Effector memory CD4-positive, alpha-beta T cell (primary cell): ENCODE data around the gene LEP.

Experiments used
- DNase-seq, 3 donors: peaks; one replicate each; pipeline ENCODE4 v3.0.0-alpha.2; 2020
- H3K27ac ChIP-seq: 2 replicates; pipeline ENCODE4 v1.7.0; 2013; ENCODE audit warnings: mild to moderate bottlenecking, low read length, moderate library complexity; ENCODE audit not compliant: insufficient read depth, poor library complexity, severe bottlenecking
- H3K27me3 ChIP-seq: replicated peaks from 2 replicates; pipeline ENCODE4 v1.7.0; 2013; ENCODE audit warnings: mild to moderate bottlenecking, low read length; ENCODE audit not compliant: insufficient read depth, control insufficient read depth, poor library complexity, severe bottlenecking
- H3K36me3 ChIP-seq: 2 replicates; pipeline ENCODE4 v1.7.0; 2013; ENCODE audit warnings: mild to moderate bottlenecking, low read length, moderate library complexity; ENCODE audit not compliant: control insufficient read depth, insufficient read depth
- H3K4me1 ChIP-seq: 2 replicates; pipeline ENCODE4 v1.7.0; 2013; ENCODE audit warnings: low read length, mild to moderate bottlenecking; ENCODE audit not compliant: control insufficient read depth, insufficient read depth, poor library complexity, severe bottlenecking
- H3K4me3 ChIP-seq: 2 replicates; pipeline ENCODE4 v1.7.0; 2013; ENCODE audit warnings: low read length, low read depth, mild to moderate bottlenecking; ENCODE audit not compliant: insufficient read depth, poor library complexity, severe bottlenecking
- H3K9me3 ChIP-seq: 2 replicates; pipeline ENCODE4 v1.7.0; 2013; ENCODE audit warnings: mild to moderate bottlenecking, low read length, moderate library complexity; ENCODE audit not compliant: control insufficient read depth

The LEP gene

DNA sequence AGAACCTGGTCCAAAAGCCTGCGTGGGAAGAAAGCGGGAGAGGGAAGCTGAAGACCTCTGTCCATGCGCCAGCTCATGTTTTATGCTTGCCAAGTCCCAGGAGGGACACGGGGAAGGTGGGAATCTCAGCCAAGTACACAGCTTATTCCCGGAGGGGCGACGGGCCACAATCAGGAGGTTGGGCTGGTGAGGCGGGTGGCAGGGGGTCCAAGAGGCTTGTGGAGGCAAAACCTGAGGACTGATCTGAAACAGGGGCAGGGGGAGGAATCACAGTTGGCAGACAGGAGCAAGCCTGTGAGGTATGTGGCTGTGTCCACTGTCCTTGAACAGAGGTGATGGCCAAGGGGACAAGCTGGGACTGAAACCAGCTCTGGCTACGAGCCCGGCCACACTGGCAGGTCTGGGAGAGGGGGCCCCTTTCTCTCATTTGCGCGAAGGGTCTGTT, 38.0 kb upstream of the LEP start:
- Histone ChIP-seq H3K27ac (no peak overlapping the region), H3K36me3 (no peaks in the 10 kb centered on the region), H3K9me3 (no peaks in the 10 kb centered on the region), H3K4me3 (no peak overlapping the region), H3K4me1 (peaks cover 4% of the 10 kb centered on the region), H3K27me3 (peaks cover 24% of the 10 kb centered on the region)
- DNase-seq = no peak

DNA sequence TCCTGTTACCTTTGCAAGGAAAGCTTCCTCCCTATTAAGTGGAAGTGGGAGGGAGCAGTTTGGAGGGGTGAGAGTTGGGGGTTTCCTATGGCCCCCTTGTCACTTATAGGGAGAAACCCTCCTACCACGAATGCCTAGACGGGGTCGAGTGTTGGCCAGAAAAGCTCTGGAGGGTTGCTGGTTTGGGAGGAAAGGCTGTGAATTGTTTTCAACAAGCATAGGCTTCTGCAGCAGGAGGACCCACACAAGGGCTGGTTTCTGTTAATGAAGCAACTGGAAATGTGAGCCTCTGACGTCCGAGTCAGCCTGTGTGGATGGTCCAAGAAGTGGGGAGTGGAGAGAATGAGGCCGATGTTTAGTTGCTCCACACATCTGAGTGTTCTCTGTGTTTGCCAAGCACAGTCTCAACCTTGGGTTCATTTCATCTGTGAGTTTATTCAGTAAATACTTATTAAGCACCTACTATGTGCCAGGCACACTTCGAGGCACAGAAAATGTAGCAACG, 37.3 kb upstream of the LEP start:
- no peak overlapping the region for H3K27ac ChIP-seq
- no peak overlapping the region for H3K4me3 ChIP-seq
- H3K9me3 ChIP-seq = no peaks in the 10 kb centered on the region
- peaks cover 4% of the 10 kb centered on the region for H3K4me1 ChIP-seq
- DNase-seq = no peak
- peaks cover 24% of the 10 kb centered on the region for H3K27me3 ChIP-seq
- H3K36me3 ChIP-seq = no peaks in the 10 kb centered on the region

DNA sequence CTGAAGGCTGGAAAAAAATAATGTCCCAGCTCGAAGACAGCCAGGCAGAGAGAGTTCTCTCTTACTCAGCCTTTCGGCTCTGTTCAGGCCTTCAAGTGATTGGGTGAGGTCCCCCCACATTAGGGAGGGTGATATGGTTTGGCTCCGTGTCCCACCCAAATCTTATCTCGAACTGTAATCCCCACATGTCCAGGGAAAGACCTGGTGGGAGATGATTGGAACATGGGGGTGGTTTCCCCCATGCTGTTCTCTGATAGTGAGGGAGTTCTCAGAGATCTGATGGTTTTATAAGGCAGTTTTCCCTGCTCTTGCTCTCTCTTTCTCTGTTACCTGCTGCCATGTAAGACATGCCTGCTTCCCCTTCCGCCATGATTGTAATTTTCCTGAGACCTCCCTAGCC, 36.6 kb upstream of the LEP start:
- peaks cover 24% of the 10 kb centered on the region for H3K27me3 ChIP-seq
- H3K4me3 ChIP-seq = no peak overlapping the region
- no peak overlapping the region for H3K27ac ChIP-seq
- no peaks in the 10 kb centered on the region for H3K36me3 ChIP-seq
- H3K4me1 ChIP-seq = peaks cover 4% of the 10 kb centered on the region
- no peak for DNase-seq
- H3K9me3 ChIP-seq = no peaks in the 10 kb centered on the region

DNA sequence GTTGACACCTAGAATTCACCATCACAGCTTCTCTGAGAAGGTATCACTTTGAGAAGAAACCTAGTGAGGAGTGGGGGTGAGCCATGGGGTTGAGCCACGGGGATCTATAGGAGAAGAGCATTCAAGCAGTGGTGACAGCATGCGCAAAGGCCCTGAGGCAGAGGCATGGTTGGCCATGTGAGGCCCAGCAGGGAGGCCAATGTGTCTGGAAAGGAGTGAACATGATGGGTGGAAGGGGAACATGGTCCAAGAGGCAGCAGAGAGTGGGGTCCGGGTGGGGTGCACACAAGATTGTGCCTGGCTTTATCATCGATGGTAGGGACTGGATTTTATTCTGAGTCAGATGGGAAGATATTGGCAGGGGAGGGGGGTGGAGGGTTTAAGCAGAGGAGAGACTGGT, 36.0 kb upstream of the LEP start:
- no peaks in the 10 kb centered on the region for H3K9me3 ChIP-seq
- DNase-seq = no peak
- no peak overlapping the region for H3K27ac ChIP-seq
- H3K4me1 ChIP-seq = peaks cover 4% of the 10 kb centered on the region
- H3K27me3 ChIP-seq = peaks cover 24% of the 10 kb centered on the region
- no peak overlapping the region for H3K4me3 ChIP-seq
- no peaks in the 10 kb centered on the region for H3K36me3 ChIP-seq

DNA sequence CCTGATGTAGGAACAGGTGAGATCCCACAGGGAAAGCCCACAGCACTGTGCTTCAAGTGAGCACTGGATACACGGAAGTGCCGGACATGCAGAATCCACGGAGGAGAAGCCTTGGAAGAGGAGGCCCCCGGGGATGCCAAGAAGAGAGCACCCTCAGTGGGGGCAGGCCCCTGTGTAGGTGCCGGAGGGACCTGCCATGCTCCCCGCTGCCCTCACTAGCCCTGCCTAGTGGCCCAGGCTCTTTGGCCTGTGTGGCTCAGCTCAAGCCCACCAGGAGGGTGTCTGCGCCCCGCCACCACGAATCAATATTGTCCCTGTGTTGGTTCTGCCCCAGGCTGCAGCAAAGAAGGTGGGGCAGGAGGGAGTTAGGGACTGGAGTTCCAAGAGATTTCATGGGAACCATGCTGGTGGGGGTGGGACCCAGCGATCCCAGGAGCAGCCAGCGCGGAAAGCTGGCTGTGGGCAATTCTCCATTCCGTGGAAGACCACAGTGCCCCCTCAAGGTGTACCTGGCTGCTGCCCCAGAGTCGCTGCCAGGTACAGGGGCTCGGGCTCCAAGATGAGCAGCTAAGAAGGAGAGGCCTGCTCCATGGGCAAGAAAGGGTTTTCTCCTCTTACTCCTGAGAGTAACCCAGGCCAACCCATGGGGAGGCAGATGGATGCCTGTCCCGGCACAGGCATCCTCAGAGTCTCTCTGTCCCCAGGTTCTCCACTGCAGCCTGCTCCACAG, 34.9 kb upstream of the LEP start:
- H3K9me3 ChIP-seq = no peaks in the 10 kb centered on the region
- H3K4me1 ChIP-seq = peaks cover 4% of the 10 kb centered on the region
- no peaks in the 10 kb centered on the region for H3K36me3 ChIP-seq
- no peak overlapping the region for H3K27ac ChIP-seq
- H3K27me3 ChIP-seq = peaks cover 20% of the 10 kb centered on the region
- H3K4me3 ChIP-seq = no peak overlapping the region
- DNase-seq = no peak

DNA sequence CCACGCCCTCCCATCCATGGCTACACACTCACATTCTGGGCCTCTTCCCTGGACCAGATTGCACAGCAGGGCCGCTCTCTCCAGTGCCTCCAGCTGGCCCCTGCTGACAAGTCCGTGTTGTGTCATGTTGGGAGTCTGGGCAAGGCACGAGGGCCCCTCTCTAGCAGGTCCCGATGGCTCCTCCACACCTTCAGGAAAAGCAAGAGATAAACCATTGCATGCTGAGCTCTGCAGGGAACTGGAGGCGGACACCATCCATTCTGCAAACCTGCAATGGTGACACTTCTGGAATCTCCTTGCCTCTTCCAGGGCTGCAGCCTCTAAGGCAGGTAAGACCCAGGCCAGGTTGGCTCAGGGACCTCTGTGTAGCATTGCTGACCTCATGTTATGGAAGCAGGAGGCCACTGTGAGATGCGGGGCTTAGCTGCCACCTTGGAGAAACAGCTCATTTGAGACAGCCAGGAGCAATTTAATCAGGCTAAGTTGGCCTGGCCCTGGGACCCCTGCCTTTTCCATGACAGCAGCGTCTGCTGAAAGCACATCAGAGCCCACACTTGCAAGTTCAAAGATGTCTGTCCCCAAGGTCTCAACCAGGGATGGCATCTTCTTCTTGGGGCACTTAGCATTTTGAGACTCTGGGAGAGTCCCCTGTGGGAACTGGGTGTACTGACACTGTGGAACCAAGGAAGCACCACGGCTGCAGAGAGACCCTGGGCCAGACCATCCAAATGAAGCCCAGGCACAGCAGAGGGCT, 34.2 kb upstream of the LEP start:
- Histone ChIP-seq H3K27me3 (peaks cover 15% of the 10 kb centered on the region), H3K4me3 (no peak overlapping the region), H3K4me1 (peaks cover under 1% of the 10 kb centered on the region), H3K27ac (no peak overlapping the region), H3K36me3 (no peaks in the 10 kb centered on the region), H3K9me3 (no peaks in the 10 kb centered on the region)
- no peak for DNase-seq

DNA sequence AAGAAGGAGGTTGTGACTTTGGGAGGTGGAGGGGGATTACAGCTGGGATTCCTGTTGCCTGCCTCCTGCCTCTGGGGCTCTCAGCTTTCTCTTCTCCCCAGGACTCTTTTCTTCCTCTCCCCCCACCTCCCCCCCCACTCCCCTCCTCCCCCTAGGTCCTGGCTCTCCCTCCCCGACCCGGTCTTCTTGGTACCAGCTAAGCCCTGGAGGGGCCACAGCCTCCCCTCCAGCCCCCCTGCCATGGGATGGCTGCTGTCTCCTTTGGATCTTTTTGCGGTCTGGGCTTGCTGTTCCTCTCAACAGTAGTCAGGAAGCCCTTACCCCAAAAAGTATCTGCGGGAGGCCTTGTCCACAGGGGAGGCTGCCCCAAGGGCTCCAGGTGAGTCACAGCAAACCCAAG, 33.5 kb upstream of the LEP start:
- no peaks in the 10 kb centered on the region for H3K9me3 ChIP-seq
- no peak for DNase-seq
- H3K4me1 ChIP-seq = no peaks in the 10 kb centered on the region
- H3K27ac ChIP-seq = no peak overlapping the region
- no peaks in the 10 kb centered on the region for H3K36me3 ChIP-seq
- H3K27me3 ChIP-seq = peaks cover 9% of the 10 kb centered on the region
- no peak overlapping the region for H3K4me3 ChIP-seq

DNA sequence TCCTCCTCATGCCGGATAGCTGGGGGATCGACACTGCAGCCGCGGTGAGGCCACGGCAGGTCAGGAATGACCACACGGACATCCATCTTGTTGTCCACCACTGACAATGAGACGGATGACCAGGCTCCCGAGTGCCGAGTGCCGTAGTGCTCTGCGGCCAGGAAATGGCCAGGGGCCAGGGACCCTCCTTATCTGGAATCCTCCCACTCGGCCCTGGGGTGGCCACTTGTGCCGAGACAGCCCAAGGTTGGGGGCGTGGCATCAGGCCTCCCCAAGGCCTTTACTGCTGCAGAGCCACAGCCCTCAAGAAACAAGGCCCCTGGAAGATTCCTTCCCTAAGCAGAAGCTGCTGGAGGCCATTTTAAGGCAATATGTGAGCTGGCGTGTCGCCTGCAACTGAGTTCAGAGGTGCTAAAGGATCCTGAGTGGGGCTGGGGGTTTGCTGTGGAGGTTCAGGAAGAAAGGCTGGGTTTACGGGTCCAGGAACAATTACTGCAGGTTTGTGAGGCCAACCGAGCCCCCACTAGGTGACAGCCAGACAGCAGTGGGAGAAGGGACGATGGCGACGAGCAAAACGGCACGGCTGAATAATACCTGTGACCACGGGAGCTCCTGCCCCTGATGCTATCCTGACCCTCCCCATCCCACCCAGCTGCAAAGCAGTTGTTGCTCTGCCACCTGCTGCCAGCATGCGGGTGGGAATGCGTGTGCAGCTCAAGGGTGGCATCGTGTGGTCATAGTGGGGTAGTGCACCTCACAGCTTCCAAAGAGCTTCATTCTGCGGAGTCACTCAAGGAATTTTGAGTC, 31.6 kb upstream of the LEP start:
- no peak overlapping the region for H3K4me3 ChIP-seq
- H3K36me3 ChIP-seq = no peaks in the 10 kb centered on the region
- H3K4me1 ChIP-seq = no peaks in the 10 kb centered on the region
- H3K27ac ChIP-seq = no peak overlapping the region
- peak; percentile 25 to 47 (median 27) for DNase-seq
- no peaks in the 10 kb centered on the region for H3K9me3 ChIP-seq
- H3K27me3 ChIP-seq = no peaks in the 10 kb centered on the region

DNA sequence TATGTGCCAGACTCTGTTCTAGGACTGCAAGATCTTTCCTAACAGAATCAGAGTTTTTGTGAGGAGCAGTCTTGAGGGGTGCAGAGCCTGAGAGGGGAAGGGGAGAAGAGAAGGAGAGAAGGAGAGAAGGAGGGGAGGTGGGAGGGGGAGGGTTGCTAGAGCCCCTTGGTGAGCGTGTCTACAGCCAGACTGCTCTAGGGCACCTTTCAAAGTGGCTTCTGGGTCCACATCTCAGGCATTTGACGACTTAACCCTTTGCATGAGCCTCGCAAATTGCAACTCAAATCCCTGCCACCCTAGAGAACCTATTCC, 31.1 kb upstream of the LEP start:
- H3K4me1 ChIP-seq = no peaks in the 10 kb centered on the region

More for the DNA sequence above, 31.1 kb upstream of the LEP start:
- Histone ChIP-seq H3K36me3 (no peaks in the 10 kb centered on the region), H3K27me3 (no peaks in the 10 kb centered on the region), H3K9me3 (no peaks in the 10 kb centered on the region), H3K27ac (no peak overlapping the region), H3K4me3 (no peak overlapping the region)
- no peak for DNase-seq
